HCT116 (cell line): ENCODE measurements around the gene KRT14.

ENCODE experiments used
- CTCF ChIP-seq, 3 experiments: fragments of 200-600 bp in 1 of 3; sonication (generic) in 1 of 3; IDR thresholded peaks in 2 of 3; conservative IDR thresholded peaks in 1 of 3; 2 replicates each; pipeline ENCODE4 v1.5.1; 2012 to 2017; ENCODE audit warnings: low read depth in 2 of 3, low read length in 2 of 3, antibody characterized with exemption in 1 of 3, borderline replicate concordance in 1 of 3, control low read depth in 1 of 3, mild to moderate bottlenecking in 1 of 3, mixed read lengths in 1 of 3, mixed run types in 1 of 3, moderate library complexity in 1 of 3; ENCODE audit not compliant: insufficient read depth in 1 of 3
- EGR1 ChIP-seq: IDR thresholded peaks from 2 replicates; pipeline ENCODE4 v1.6.1; 2012; ENCODE audit warnings: low read depth
- ELF1 ChIP-seq: IDR thresholded peaks from 2 replicates; pipeline ENCODE4 v1.6.1; 2012; ENCODE audit warnings: low read depth, borderline replicate concordance
- EZH2 ChIP-seq: fragments of 200-600 bp; sonication (generic); IDR thresholded peaks from 2 replicates; pipeline ENCODE4 v1.6.1; 2017; ENCODE audit warnings: antibody characterized with exemption, mixed run types
- FOSL1 ChIP-seq: IDR thresholded peaks from 2 replicates; pipeline ENCODE4 v1.6.1; 2012; ENCODE audit warnings: low read depth
- POLR2A ChIP-seq: IDR thresholded peaks from 2 replicates; pipeline ENCODE4 v1.7.0; 2011; ENCODE audit warnings: borderline replicate concordance; ENCODE audit not compliant: insufficient read depth, insufficient read length; ENCODE audit errors: extremely low read depth
- RAD21 ChIP-seq: IDR thresholded peaks from 2 replicates; pipeline ENCODE4 v1.6.1; 2012; ENCODE audit warnings: low read depth, mild to moderate bottlenecking
- REST ChIP-seq: IDR thresholded peaks from 2 replicates; pipeline ENCODE4 v1.6.1; 2012; ENCODE audit warnings: low read depth
- SIN3A ChIP-seq: IDR thresholded peaks from 2 replicates; pipeline ENCODE4 v1.6.1; 2012; ENCODE audit warnings: low read depth
- ZBTB33 ChIP-seq: IDR thresholded peaks from 2 replicates; pipeline ENCODE4 v1.6.1; 2011; ENCODE audit warnings: mild to moderate bottlenecking, low read length, moderate library complexity; ENCODE audit not compliant: insufficient replicate concordance; ENCODE audit errors: extremely low read depth
- ZNF274 ChIP-seq: fragments of 200-500 bp; sonication (Bioruptor generic); IDR thresholded peaks from 2 replicates; pipeline ENCODE4 v1.6.1; 2014; ENCODE audit warnings: mild to moderate bottlenecking, low read depth, low read length, inconsistent platforms

- TF ChIP-seq CTCF (IDR thresholded peaks at IDR 0.05 in 2 of 3, conservative IDR thresholded peaks at IDR 0.05 in 1 of 3; ENCODE audit: borderline replicate concordance in 1 of 3, insufficient read depth in 1 of 3, low read depth in 2 of 3, low read length in 2 of 3) (no peak), POLR2A (no peak), ZBTB33 (no peak), ELF1 (no peak), REST (no peak), RAD21 (no peak), ZNF274 (no peak), EGR1 (no peak), EZH2 (no peak), SIN3A (no peak), FOSL1 (no peak)
These were observed 29.8 kb downstream of the KRT14 start for GRCh38 chr17:41556931-41557330.
